Nephron progenitor cell (in vitro differentiated cells): ENCODE data around the gene ZNF410.
"Not testable (repeated sequence)": the region's sequence is repeated elsewhere in the genome, so short reads cannot be mapped to it uniquely, and the experiment has no call there.

Experiments
- DNase-seq: peaks from one replicate; pipeline ENCODE4 v3.0.0; 2021
- H3K27ac Mint-ChIP-seq: 2 replicates; pipeline ENCODE4 v1.8.0; 2021; ENCODE audit warnings: mild to moderate bottlenecking, moderate library complexity, mixed read lengths
- H3K27me3 Mint-ChIP-seq: 2 replicates; pipeline ENCODE4 v1.8.0; 2021; ENCODE audit warnings: mild to moderate bottlenecking, low read depth, mixed read lengths; ENCODE audit not compliant: poor library complexity
- H3K36me3 Mint-ChIP-seq: 2 replicates; pipeline ENCODE4 v1.8.0; 2021; ENCODE audit warnings: low read depth, mixed read lengths
- H3K4me1 Mint-ChIP-seq: 2 replicates; pipeline ENCODE4 v1.8.0; 2021; ENCODE audit warnings: mixed read lengths
- H3K4me3 Mint-ChIP-seq: 2 replicates; pipeline ENCODE4 v1.8.0; 2021; ENCODE audit warnings: mild to moderate bottlenecking, moderate library complexity, mixed read lengths
- H3K9me3 Mint-ChIP-seq: 2 replicates; pipeline ENCODE4 v1.8.0; 2021; ENCODE audit warnings: mild to moderate bottlenecking, moderate library complexity, mixed read lengths
- CTCF ChIP-seq: fragments of 200-600 bp; sonication (generic); IDR thresholded peaks from 2 replicates; pipeline ENCODE4 v1.5.0; 2021; ENCODE audit warnings: antibody characterized with exemption

Gene ZNF410

GRCh38 chr14:73913256-73913655 lies 26.6 kb downstream of the ZNF410 start:
- TF ChIP-seq CTCF, result no peak
- H3K36me3 Mint-ChIP-seq, result peaks cover 71% of the 10 kb centered on the region
- DNase-seq, result no peak
- H3K4me1 Mint-ChIP-seq, result no peaks in the 10 kb centered on the region
- H3K4me3 Mint-ChIP-seq, result no peak overlapping the region
- no peak overlapping the region for H3K27ac Mint-ChIP-seq
- no peaks in the 10 kb centered on the region for H3K27me3 Mint-ChIP-seq
- H3K9me3 Mint-ChIP-seq, result peaks cover 12% of the 10 kb centered on the region

GRCh38 chr14:73916324-73916723 lies 29.7 kb downstream of the ZNF410 start:
- peaks cover 12% of the 10 kb centered on the region for H3K9me3 Mint-ChIP-seq
- no peak overlapping the region for H3K4me3 Mint-ChIP-seq
- DNase-seq, result no peak
- peak overlapping the region; percentile 32 for H3K27ac Mint-ChIP-seq
- peaks cover 59% of the 10 kb centered on the region for H3K36me3 Mint-ChIP-seq
- H3K4me1 Mint-ChIP-seq, result no peaks in the 10 kb centered on the region
- no peak for TF ChIP-seq CTCF
- H3K27me3 Mint-ChIP-seq, result no peaks in the 10 kb centered on the region

- H3K9me3 Mint-ChIP-seq, H3K27me3 Mint-ChIP-seq, H3K27ac Mint-ChIP-seq, H3K4me3 Mint-ChIP-seq, DNase-seq, H3K4me1 Mint-ChIP-seq: not testable (repeated sequence)
- H3K36me3 Mint-ChIP-seq, result peaks cover 54% of the 10 kb centered on the region
Observed at GRCh38 chr14:73919457-73919856, 32.8 kb downstream of the ZNF410 start.

GRCh38 chr14:73924337-73924736 lies 37.7 kb downstream of the ZNF410 start:
- TF ChIP-seq CTCF, result no peak
- Mint-ChIP-seq H3K27me3 (no peaks in the 10 kb centered on the region), H3K4me1 (no peaks in the 10 kb centered on the region), H3K4me3 (no peak overlapping the region), H3K36me3 (peaks cover 75% of the 10 kb centered on the region), H3K9me3 (no peaks in the 10 kb centered on the region), H3K27ac (no peak overlapping the region)
- no peak for DNase-seq

- H3K4me1 Mint-ChIP-seq, result peaks cover 12% of the 10 kb centered on the region
- no peak for DNase-seq
- no peaks in the 10 kb centered on the region for H3K27me3 Mint-ChIP-seq
- TF ChIP-seq CTCF, result peak; percentile 24
- no peak overlapping the region for H3K27ac Mint-ChIP-seq
- peaks cover 34% of the 10 kb centered on the region for H3K36me3 Mint-ChIP-seq
- H3K4me3 Mint-ChIP-seq, result no peak overlapping the region
- no peaks in the 10 kb centered on the region for H3K9me3 Mint-ChIP-seq
Observed at GRCh38 chr14:73935666-73936065, 49.0 kb downstream of the ZNF410 start.

GRCh38 chr14:73936548-73936947 lies 49.9 kb downstream of the ZNF410 start:
- Mint-ChIP-seq H3K9me3 (no peaks in the 10 kb centered on the region), H3K4me1 (peaks cover 12% of the 10 kb centered on the region), H3K4me3 (no peak overlapping the region), H3K36me3 (peaks cover 27% of the 10 kb centered on the region), H3K27ac (no peak overlapping the region), H3K27me3 (no peaks in the 10 kb centered on the region)
- no peak for DNase-seq
- no peak for TF ChIP-seq CTCF
